ENCODE measurements around the gene SH3RF3.

- TF ChIP-seq, protein P1, sequence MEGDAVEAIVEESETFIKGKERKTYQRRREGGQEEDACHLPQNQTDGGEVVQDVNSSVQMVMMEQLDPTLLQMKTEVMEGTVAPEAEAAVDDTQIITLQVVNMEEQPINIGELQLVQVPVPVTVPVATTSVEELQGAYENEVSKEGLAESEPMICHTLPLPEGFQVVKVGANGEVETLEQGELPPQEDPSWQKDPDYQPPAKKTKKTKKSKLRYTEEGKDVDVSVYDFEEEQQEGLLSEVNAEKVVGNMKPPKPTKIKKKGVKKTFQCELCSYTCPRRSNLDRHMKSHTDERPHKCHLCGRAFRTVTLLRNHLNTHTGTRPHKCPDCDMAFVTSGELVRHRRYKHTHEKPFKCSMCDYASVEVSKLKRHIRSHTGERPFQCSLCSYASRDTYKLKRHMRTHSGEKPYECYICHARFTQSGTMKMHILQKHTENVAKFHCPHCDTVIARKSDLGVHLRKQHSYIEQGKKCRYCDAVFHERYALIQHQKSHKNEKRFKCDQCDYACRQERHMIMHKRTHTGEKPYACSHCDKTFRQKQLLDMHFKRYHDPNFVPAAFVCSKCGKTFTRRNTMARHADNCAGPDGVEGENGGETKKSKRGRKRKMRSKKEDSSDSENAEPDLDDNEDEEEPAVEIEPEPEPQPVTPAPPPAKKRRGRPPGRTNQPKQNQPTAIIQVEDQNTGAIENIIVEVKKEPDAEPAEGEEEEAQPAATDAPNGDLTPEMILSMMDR (IDR thresholded peaks at IDR 0.05) = no peak
- no peak for TF ChIP-seq POLR2A (IDR thresholded peaks at IDR 0.05)
Observed at GRCh38 chr2:109425411-109425810, 296.4 kb downstream of the SH3RF3 start.

All from adrenal gland (tissue), 5 donors.